ENCODE measurements around the gene FBRSL1.
"Not testable (repeated sequence)": the region's sequence is repeated elsewhere in the genome, so short reads cannot be mapped to it uniquely, and the experiment has no call there.

The FBRSL1 gene

GRCh38 chr12:132529906-132530305 is 40.0 kb downstream of the FBRSL1 start:
- H3K4me3 ChIP-seq (ENCODE audit: low read depth, low read length): no peak overlapping the region
- TF ChIP-seq MYC (IDR thresholded peaks at IDR 0.05; ENCODE audit: low read depth, low read length): no peak
- no peak for TF ChIP-seq CTCF (IDR thresholded peaks at IDR 0.05; ENCODE audit: low read depth, low read length)
- no peak for TF ChIP-seq POLR2A (IDR thresholded peaks at IDR 0.05; ENCODE audit: extremely low read depth, insufficient read length)
- no peak for TF ChIP-seq MAX (IDR thresholded peaks at IDR 0.05; ENCODE audit: low read depth, low read length)
- no peak for DNase-seq (ENCODE audit: low read depth)

- no peak for TF ChIP-seq POLR2A (IDR thresholded peaks at IDR 0.05; ENCODE audit: extremely low read depth, insufficient read length)
- TF ChIP-seq MYC (IDR thresholded peaks at IDR 0.05; ENCODE audit: low read depth, low read length): no peak
- TF ChIP-seq MAX (IDR thresholded peaks at IDR 0.05; ENCODE audit: low read depth, low read length): no peak
- no peak for TF ChIP-seq CTCF (IDR thresholded peaks at IDR 0.05; ENCODE audit: low read depth, low read length)
- DNase-seq (ENCODE audit: low read depth): no peak
- no peak overlapping the region for H3K4me3 ChIP-seq (ENCODE audit: low read depth, low read length)
Measured at GRCh38 chr12:132530447-132530846, 40.5 kb downstream of the FBRSL1 start.

- no peak overlapping the region for H3K4me3 ChIP-seq (ENCODE audit: low read depth, low read length)
- TF ChIP-seq CTCF (IDR thresholded peaks at IDR 0.05; ENCODE audit: low read depth, low read length): no peak
- no peak for TF ChIP-seq MYC (IDR thresholded peaks at IDR 0.05; ENCODE audit: low read depth, low read length)
- TF ChIP-seq MAX (IDR thresholded peaks at IDR 0.05; ENCODE audit: low read depth, low read length): no peak
- no peak for DNase-seq (ENCODE audit: low read depth)
Measured at GRCh38 chr12:132530851-132531250, 40.9 kb downstream of the FBRSL1 start.

GRCh38 chr12:132532711-132533583 is 43.0 kb downstream of the FBRSL1 start:
- DNase-seq (ENCODE audit: low read depth); H3K4me3 ChIP-seq (ENCODE audit: low read depth, low read length): not testable (repeated sequence)

- TF ChIP-seq POLR2A (IDR thresholded peaks at IDR 0.05; ENCODE audit: extremely low read depth, insufficient read length) (no peak), MYC (IDR thresholded peaks at IDR 0.05; ENCODE audit: low read depth, low read length) (no peak), CTCF (IDR thresholded peaks at IDR 0.05; ENCODE audit: low read depth, low read length) (no peak), MAX (IDR thresholded peaks at IDR 0.05; ENCODE audit: low read depth, low read length) (no peak)
- H3K4me3 ChIP-seq (ENCODE audit: low read depth, low read length): no peak overlapping the region
Measured at GRCh38 chr12:132533584-132533958, 43.6 kb downstream of the FBRSL1 start.

GRCh38 chr12:132534076-132534475 is 44.1 kb downstream of the FBRSL1 start:
- TF ChIP-seq MYC (IDR thresholded peaks at IDR 0.05; ENCODE audit: low read depth, low read length) (no peak), CTCF (IDR thresholded peaks at IDR 0.05; ENCODE audit: low read depth, low read length) (no peak), POLR2A (IDR thresholded peaks at IDR 0.05; ENCODE audit: extremely low read depth, insufficient read length) (no peak), MAX (IDR thresholded peaks at IDR 0.05; ENCODE audit: low read depth, low read length) (no peak)
- no peak for DNase-seq (ENCODE audit: low read depth)
- H3K4me3 ChIP-seq (ENCODE audit: low read depth, low read length): no peak overlapping the region

More at GRCh38 chr12:132533584-132533958, 43.6 kb downstream of the FBRSL1 start:
- DNase-seq (ENCODE audit: low read depth): no peak
